IPS-18c (cell line): ENCODE results near the gene DUSP6.

Experiments
- H3K4me3 ChIP-seq: 2 replicates; pipeline ENCODE4 v1.7.0; 2013; ENCODE audit warnings: low read depth, mild to moderate bottlenecking, low read length, moderate library complexity; ENCODE audit not compliant: insufficient read depth
- H3K9me3 ChIP-seq: one replicate; pipeline ENCODE4 v1.6.1; 2013; ENCODE audit warnings: mild to moderate bottlenecking, low read length, moderate library complexity; ENCODE audit not compliant: control insufficient read depth, insufficient read depth

Gene DUSP6

GRCh38 chr12:89379839-89380467 is 27.7 kb upstream of the DUSP6 start:
- no peak overlapping the region for H3K4me3 ChIP-seq

DNA sequence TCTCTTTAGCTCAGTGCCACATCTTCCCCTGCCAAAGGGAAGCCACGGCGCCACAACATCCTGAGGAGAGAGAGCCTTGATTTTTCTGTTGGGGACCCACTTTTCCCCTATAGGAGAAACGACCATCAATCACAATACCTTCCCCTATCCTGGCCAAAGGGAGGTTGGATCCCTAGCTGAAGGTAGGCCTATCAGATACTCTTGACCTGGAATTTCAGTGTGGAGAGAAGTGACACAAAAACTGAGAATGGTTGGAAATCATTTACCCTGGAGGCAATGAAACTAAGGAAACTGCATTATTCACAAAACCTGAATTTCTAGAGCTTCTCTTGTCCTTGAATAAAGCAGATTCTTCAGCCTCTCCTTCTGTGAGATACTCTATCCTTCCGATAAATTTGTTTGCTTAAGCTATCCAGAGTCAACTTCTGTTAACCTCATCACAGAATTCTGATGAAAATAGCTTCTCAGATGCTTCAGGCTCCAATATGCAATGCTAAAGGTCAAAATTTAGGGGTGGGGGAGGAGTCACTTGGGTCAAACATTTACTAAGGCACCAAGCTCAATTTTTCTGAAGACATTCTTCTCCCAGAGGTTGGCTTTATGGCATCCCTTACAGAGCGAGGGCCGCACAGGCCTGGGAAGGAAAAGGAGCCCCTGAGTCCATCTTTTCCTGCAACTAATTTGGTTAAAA is 27.0 kb upstream of the DUSP6 start:
- Histone ChIP-seq H3K4me3 (no peak overlapping the region), H3K9me3 (no peaks in the 10 kb centered on the region)

More at GRCh38 chr12:89379839-89380467, 27.7 kb upstream of the DUSP6 start:
- H3K9me3 ChIP-seq: no peaks in the 10 kb centered on the region

GRCh38 chr12:89376844-89377243 is 24.5 kb upstream of the DUSP6 start:
- no peaks in the 10 kb centered on the region for H3K9me3 ChIP-seq

DNA sequence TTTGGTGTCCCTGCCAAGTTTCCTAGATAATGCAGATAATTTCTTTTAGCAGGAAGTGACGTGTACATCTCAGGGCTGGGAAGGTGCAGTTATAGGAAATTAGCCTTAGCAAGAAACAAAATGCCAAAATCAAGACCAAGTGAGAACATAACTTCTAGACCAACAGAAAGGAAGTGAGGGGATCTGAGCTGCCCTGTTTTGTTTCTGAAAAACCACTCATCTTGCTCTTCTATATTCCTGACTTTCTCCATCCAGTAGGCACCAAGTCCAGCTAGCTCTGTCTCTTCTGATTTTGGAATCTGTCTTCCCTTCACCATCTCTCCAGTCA is 23.9 kb upstream of the DUSP6 start:
- Histone ChIP-seq H3K4me3 (no peak overlapping the region), H3K9me3 (no peaks in the 10 kb centered on the region)

More at GRCh38 chr12:89376844-89377243, 24.5 kb upstream of the DUSP6 start:
- no peak overlapping the region for H3K4me3 ChIP-seq

DNA sequence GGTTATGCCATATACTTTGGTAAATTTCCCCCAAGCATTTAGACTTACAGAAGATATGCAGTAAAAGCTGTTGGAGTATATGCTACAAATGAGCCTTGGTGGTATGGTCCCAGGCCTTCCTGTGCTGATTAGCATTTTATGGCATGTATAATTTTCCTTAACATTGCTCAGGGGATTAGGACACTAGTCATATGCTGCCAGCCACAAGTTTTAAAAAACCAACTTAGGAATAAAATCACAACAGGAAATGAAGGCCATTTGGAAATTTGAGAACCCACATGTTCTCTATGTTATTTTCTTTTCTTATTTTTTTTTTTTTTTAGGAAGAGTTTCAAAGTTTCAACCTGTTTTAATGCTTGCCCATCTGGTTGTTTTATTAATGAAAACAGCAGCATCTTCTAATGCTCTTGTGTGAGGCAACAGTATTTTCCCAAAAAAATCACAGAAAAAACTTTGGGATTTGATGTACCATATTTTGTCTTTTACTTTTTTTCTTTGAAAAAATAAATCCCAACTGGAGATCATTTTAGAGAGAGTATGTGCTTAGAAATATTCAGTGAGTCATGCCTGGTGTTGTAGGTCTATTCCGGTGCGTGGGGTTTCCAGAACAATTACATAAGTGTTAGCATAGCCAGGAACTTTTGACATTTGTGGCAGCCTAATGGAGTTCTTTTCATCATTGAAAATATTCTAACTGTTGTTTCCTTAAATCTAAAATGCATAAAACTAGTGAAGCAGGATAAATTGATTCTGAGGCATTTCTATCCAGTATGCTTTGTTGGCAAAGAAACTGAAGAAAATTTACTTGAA is 21.7 kb upstream of the DUSP6 start:
- Histone ChIP-seq H3K9me3 (no peaks in the 10 kb centered on the region), H3K4me3 (no peak overlapping the region)

- Histone ChIP-seq H3K9me3 (no peaks in the 10 kb centered on the region), H3K4me3 (no peak overlapping the region)
These were observed 20.5 kb upstream of the DUSP6 start for GRCh38 chr12:89372584-89373370.

DNA sequence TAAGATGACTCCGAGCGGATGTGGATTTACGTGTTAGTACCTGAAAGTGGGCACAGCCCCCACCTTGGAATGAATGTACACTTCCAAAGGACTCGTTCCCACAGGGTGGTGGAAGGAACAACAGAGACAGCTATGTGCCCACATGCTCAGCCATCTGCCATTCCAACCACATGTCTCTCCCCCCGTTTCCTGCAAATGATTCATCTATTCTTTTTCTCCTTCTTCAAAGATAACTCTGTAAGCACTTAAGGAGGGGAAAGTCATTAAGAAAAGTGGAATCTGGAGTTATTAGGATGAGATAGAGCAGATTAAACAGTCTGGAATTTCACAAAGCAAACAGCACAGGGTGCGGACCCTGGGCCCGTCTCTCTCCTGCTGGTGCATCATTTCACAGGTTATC is 18.5 kb upstream of the DUSP6 start:
- no peaks in the 10 kb centered on the region for H3K9me3 ChIP-seq
- H3K4me3 ChIP-seq: no peak overlapping the region

- H3K9me3 ChIP-seq: no peaks in the 10 kb centered on the region
- H3K4me3 ChIP-seq: no peak overlapping the region
These were observed 18.1 kb upstream of the DUSP6 start for GRCh38 chr12:89370421-89370831.

DNA sequence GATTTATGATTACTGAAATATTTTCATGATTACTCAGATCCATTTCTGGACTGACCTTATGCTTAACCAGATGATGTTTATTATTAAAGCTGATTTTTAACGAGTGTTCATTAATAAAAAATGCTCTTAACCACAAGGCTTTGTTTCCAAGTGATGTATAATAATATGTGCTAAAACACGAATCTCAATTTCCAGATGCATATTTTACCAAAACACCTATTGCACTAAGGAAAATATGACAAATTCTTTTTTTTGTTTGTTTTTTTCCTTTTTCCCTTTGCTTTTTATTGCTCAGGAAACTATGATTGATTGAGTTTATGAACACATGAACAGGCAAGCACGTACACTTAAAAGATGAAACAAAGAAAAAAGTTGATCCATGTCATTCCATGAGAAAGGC is 16.9 kb upstream of the DUSP6 start:
- H3K9me3 ChIP-seq: no peaks in the 10 kb centered on the region
- no peak overlapping the region for H3K4me3 ChIP-seq

GRCh38 chr12:89368391-89368790 is 16.1 kb upstream of the DUSP6 start:
- H3K9me3 ChIP-seq: no peaks in the 10 kb centered on the region
- no peak overlapping the region for H3K4me3 ChIP-seq

DNA sequence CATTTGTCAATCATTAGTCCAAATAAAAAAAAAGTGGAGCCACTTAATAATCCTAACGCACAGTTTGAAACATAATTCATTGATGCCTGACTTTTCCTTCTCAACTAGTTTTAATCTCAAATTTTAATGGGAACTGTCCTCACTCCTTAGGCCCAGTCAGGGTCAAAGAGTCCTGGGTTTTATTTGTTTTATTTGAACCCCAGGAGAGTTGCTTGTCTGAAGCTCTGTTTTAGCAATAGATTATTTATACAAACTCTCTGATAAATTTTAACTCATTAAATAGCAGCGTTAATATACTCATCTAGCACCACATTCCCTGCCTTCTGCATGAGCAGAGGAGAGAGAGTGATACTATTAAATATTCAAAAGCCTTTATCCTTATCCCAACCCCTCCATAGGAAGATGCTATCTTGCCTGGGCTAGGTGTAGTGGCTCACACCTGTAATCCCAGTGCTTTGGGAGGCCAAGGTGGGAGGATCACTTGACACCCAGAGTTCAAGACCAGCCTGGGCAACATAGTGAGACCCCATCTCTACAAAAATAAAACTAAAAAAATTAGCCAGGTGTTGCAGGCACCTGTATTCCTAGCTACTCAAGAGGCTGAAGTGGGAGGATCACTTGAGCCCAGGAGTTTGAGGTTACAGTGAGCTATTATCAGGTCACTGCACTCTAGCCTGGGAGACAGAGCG is 14.5 kb upstream of the DUSP6 start:
- Histone ChIP-seq H3K9me3 (no peaks in the 10 kb centered on the region), H3K4me3 (no peak overlapping the region)

DNA sequence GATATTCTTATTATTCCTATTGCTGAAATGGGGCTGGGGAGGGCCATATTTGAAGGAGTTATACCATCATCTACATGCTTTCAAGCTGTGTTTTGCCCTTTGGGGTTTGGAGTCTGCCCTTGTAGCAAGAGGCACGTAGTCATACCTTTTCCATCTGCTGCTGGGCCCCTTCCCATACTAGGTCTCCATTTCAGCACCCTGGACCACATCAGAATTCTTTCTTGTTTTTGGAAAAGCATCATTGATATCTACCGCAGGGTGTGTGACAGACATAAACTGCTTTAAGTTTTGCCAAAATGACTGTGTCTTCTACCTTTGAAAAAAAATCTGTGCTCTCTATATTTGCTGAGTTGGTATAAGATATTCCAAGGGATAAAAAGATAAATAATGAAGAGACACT is 12.3 kb upstream of the DUSP6 start:
- Histone ChIP-seq H3K9me3 (no peaks in the 10 kb centered on the region), H3K4me3 (no peak overlapping the region)

DNA sequence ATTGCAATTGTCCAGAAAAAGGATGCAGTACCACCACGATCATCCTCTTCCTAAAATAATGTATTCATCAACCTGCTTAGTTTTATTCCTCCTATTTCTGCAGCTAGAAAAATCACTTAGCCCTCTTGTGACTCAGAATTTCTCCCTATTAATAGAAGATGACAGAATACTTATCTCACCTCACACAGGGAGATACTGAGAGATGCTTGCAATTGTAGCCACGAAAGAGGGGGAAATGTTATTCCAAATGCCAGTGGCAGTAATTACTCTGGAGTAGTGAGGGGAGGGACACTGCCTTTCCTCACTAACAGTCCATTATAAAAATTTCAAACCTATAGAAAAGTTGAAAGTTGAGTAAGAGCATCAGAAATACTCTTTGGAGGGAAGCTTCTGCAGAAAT is 11.8 kb upstream of the DUSP6 start:
- Histone ChIP-seq H3K9me3 (no peaks in the 10 kb centered on the region), H3K4me3 (no peak overlapping the region)

- Histone ChIP-seq H3K4me3 (no peak overlapping the region), H3K9me3 (no peaks in the 10 kb centered on the region)
These were observed 11.3 kb upstream of the DUSP6 start for GRCh38 chr12:89363582-89363981.

GRCh38 chr12:89363084-89363483 is 10.8 kb upstream of the DUSP6 start:
- Histone ChIP-seq H3K9me3 (no peaks in the 10 kb centered on the region), H3K4me3 (no peak overlapping the region)

DNA sequence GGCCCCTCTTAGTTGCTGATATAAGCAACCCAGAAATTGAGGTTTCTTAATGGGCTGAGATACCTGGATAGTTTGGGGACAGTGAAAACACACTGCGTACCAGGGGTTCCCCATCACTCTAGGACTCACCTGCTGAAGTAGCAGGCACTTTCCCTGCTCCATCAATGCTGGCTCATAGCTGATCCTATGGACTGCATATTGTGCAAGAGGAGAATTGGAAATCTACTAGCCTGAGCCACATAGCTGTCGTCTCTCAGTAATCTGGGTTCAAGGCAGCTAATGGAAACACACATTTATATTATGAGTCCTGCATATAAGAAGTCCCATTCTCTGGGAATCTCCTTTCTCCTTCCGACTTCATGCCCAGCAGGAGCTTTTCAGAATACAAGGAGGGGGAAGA is 7.3 kb upstream of the DUSP6 start:
- H3K4me3 ChIP-seq: no peak overlapping the region
- H3K9me3 ChIP-seq: no peaks in the 10 kb centered on the region

- H3K4me3 ChIP-seq: no peak overlapping the region
- H3K9me3 ChIP-seq: no peaks in the 10 kb centered on the region
These were observed 6.5 kb upstream of the DUSP6 start for GRCh38 chr12:89358805-89359204.
